IPS-18c (cell line): ENCODE measurements around the gene ABCA13.

ENCODE experiments used
- H3K4me3 ChIP-seq: 2 replicates; pipeline ENCODE4 v1.7.0; 2013; ENCODE audit warnings: low read depth, mild to moderate bottlenecking, low read length, moderate library complexity; ENCODE audit not compliant: insufficient read depth
- H3K9me3 ChIP-seq: one replicate; pipeline ENCODE4 v1.6.1; 2013; ENCODE audit warnings: mild to moderate bottlenecking, low read length, moderate library complexity; ENCODE audit not compliant: control insufficient read depth, insufficient read depth

The ABCA13 gene

DNA sequence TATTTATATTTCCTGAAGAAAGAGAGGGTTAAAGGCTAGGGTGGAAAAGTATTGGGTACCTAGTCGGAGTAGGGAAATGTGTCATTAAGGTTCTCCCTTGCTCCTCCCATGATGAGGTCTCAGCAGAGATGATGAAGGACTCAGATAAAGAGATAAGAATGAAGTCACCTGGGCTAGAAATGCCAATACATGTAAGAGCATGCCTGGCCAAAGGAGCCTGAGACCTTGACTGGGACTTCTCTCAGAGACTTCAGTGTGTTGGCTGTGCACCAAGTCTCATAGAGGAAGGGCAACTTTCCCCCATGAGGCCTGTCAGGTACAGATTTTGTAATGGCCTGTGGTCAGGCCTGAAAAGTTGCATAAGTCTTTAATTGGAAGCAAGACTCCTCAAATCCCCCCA, 392.1 kb downstream of the ABCA13 start:
- Histone ChIP-seq H3K4me3 (no peak overlapping the region), H3K9me3 (no peaks in the 10 kb centered on the region)

DNA sequence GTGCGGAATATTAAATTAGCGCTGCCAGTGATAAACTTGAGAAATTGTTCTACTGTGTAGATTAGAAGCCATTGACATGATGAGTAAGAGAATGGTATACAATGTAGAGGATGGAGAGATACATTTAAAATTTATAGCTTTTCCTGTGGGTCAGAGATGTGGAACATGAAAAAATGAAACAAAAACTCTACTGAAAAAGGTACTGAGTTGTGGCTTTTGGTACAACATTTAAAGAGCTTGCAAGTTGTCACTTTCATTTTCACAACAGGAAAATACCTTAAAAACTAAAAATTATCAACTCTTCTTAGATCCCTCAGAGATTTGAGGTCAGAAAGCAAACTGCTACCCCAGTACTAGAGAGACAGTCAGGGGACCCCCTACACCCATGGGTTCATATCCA, 404.3 kb downstream of the ABCA13 start:
- Histone ChIP-seq H3K9me3 (no peaks in the 10 kb centered on the region), H3K4me3 (no peak overlapping the region)

DNA sequence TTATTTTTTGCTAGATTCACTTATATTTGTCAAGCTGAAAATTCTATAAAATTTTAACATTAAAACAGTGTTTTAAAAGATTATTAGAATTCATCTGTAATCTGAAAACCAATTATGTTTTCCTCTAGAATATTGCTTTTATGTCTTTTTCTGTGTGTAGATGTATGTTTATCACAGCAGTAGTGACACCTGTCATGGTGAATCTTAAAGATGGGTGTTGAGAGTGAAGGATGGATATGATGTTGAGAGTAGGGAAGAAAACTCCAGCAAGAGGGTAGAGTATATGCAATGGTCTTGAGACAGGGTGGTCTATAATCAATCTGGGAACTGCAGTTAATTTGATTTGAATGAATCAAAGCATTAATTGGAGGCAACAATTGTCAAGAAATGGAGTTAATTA, 416.2 kb downstream of the ABCA13 start:
- no peak overlapping the region for H3K4me3 ChIP-seq
- no peaks in the 10 kb centered on the region for H3K9me3 ChIP-seq

DNA sequence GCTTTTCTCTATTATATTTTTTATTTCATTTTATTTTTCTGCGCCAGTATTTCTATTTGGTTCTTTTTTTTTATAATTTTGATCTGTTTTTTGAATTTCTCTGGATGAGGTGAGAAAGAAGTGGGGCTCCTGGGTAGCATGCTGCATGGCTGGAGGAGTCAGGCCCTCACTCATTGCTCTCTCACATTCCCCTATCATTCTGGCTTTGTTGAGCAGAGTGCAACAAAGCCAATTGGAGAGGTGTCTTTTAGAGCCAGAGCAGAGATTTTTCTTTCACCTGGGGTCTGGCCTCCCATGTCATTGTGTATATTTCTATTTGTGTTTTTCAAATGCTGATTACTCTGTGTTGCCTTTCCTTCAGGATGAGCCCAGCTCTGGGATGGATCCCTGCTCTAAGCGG, 423.1 kb downstream of the ABCA13 start:
- Histone ChIP-seq H3K9me3 (no peaks in the 10 kb centered on the region), H3K4me3 (no peak overlapping the region)

DNA sequence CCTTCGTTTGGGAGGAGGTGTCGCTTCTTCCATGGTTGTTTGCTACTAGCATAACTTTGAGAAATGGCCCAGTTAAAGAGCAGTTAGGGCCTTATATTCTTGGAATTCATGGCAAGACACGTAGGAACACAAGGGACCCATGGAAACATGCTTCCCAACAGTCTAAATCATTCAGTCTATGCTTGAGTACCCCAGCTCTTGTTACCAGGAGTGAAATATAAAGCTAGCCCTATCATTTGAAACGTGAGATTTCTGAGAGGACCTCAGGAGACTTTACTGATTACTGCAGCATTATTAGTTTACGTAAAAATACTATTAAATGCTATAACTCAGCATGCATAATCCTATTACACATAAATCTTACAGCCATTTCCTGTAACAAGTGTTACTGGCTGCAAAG, 424.5 kb downstream of the ABCA13 start:
- Histone ChIP-seq H3K9me3 (no peaks in the 10 kb centered on the region), H3K4me3 (no peak overlapping the region)

DNA sequence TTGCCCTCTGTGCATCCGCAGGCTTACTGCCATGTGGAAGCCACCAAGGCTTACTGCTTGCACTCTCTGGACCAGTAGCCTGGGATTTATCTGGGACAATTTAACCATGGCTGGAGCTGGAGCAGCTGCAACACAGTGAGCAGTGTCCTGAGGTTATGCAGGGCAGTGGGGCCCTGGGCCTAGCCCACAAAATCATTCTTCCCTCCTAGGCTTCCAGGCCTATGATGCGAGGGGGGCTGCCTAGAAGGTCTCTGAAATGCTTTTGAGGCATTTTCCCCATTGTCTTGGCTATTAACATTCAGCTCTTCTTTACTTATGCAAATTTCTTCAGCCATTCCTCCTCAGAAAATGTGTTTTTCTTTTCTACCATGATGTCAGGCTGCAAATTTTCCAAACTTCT, 439.4 kb downstream of the ABCA13 start:
- no peak overlapping the region for H3K4me3 ChIP-seq
- H3K9me3 ChIP-seq, result no peaks in the 10 kb centered on the region

DNA sequence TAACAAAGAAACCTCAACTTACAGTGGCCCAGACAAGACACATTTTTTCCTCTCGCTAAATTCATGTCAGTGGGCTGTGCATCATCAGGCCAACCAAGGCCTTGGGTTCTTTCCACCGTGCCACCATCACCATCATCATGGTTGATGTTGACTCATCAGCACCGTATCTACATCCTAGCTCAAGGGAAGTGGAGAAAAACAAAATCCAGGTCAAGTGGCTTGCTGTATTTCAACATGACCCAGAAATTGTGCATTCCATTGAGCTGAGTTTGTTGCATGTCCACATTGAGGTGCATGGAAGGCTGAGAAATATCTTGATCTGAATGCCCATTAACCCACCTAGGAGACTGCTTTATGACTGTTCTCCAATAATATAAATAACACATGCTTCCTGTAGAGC, 440.7 kb downstream of the ABCA13 start:
- Histone ChIP-seq H3K9me3 (no peaks in the 10 kb centered on the region), H3K4me3 (no peak overlapping the region)

DNA sequence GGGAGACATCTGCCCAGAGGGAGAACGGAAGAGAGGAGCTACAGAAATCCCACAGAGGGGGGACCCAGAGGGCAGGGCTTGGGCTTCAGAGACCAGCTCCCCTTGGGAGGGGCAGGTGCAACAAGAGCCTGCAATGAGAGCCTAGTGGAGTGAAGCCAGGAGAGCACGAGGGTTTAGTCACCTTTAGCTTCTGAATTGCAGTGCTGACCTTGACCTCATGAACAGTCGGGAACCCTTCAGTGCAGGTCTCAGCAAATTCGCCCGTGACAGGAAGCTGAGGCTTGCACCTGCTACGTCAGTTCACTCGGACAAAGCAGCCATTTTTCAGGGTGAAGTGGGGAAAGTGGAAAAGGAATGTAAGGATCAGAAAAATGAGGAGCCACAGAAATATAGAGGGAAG, 446.2 kb downstream of the ABCA13 start:
- no peak overlapping the region for H3K4me3 ChIP-seq
- no peaks in the 10 kb centered on the region for H3K9me3 ChIP-seq

DNA sequence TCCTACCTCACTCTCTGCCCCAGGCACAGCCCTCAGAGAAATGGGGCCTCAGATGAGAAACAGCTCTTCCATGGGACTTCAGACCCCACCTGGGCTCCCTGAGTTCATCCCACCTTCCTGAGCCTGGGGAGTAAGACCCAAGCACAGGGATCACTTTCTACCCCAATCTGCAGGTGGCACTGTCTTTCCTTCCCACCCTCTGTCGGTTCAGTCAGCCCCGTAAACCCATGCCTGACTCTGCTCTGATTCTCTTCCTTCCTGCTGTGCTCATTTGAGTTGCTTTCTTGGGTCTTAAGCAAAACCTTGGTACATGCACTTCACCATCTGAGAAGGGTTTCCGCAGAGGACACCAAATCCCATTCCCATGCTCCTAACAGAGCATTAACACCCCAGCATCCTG, 446.7 kb downstream of the ABCA13 start:
- H3K4me3 ChIP-seq, result no peak overlapping the region
- no peaks in the 10 kb centered on the region for H3K9me3 ChIP-seq

DNA sequence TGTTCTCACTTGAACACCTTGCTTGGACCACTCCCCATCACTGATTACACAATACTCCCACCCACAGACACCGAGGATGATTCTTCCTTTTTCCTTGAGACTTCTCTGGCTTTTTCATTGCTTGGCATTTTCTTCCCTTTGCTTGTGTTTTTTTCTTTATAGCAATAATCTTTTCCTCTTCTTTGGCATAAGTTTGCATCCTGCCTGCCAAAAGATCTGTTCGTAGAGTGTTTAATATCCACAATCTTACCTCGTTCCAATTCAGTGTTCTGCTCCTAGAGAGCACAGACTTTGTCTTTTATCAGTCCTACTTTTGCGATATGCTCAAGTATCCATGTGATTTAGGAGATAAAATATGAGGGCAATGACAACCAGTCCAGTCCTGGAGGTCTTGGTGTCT, 449.8 kb downstream of the ABCA13 start:
- Histone ChIP-seq H3K4me3 (no peak overlapping the region), H3K9me3 (no peaks in the 10 kb centered on the region)

DNA sequence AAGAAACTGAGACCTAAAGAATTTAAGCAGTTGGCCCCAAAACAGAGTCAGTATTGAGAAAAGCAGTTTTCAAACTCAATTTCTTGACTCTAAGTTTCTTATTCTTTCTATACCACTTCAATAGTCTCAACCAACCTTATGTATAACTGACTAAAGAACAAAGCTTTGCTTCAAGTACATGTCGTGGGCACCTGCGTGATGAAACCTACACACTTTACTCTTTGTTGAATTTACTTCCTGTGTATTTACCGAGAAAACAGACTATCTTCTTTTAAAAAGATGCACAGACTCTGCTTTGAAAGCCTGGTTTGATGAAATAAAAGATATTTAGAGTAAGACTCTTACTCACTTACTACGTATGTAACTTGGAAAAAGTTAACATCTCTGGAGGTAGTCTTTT, 455.9 kb downstream of the ABCA13 start:
- H3K4me3 ChIP-seq, result no peak overlapping the region
- H3K9me3 ChIP-seq, result no peaks in the 10 kb centered on the region

DNA sequence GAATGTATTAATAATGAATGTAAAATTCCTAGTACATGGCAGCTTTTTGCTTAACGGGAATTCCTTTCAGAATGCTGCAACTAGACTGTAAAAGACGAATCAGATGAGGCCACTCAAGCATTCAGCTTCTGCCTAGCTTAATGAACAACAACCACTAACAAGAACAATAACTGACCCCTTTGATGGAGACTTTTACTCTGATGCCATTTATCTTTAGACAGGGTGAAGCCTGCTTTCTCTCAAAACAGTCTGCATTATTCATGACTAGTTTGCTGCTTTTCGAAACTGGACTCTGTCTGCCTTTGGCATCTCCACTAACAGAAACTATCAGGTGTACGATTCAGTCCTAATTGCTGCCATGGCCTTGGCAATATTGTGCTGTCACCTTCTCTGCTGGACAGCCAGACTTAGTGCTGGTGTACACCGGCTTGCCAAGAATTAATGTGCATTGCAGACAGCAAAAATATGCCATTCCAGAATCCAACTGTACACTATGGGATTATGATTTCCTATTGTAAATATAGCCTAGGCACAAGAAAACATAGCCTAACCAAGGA, 457.6 kb downstream of the ABCA13 start:
- H3K4me3 ChIP-seq, result no peak overlapping the region
- H3K9me3 ChIP-seq, result no peaks in the 10 kb centered on the region

DNA sequence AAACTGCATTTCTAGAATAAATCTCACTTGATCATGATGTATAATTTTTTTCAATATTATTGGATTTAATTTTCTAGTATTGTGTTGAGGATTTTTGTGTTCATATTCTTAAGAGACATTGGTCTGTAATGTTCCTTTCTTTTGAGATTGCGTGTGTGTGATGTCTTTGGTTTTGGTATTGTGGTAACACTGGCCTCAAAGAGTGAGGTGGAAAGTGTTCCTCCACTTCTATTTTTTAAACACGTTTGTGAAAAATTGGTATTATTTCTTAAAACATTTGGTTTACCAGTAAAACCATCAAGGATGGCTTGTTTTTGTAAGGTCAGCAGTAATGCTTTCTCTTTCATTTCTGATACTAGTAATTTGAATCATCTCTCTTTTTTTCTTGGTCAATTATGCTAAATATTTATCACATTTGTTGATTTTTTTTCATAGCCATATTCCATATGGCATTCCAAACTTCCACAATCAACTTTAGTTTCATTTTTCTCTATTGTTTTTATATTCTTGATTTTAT, 462.9 kb downstream of the ABCA13 start:
- H3K9me3 ChIP-seq, result no peaks in the 10 kb centered on the region

DNA sequence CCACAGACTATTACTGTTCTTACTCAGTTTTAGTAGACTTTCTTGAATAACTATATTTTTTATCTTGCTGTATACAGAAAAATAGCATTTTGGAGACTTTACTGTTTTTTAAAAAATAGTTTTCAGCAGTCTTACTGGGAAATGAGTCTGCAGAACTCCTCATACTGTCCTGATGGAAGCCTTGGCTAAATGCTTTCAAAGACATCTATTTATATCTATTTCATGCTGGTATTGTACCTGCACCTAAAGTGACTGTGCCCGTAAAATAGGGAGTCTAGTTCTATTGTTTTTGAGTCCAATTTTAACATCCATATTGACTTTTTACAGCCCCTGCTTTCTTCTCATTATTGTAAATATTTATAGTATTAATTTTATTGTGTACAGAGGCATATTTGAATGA, 464.5 kb downstream of the ABCA13 start:
- H3K4me3 ChIP-seq, result no peak overlapping the region

More for the DNA sequence above, 462.9 kb downstream of the ABCA13 start:
- no peak overlapping the region for H3K4me3 ChIP-seq

DNA sequence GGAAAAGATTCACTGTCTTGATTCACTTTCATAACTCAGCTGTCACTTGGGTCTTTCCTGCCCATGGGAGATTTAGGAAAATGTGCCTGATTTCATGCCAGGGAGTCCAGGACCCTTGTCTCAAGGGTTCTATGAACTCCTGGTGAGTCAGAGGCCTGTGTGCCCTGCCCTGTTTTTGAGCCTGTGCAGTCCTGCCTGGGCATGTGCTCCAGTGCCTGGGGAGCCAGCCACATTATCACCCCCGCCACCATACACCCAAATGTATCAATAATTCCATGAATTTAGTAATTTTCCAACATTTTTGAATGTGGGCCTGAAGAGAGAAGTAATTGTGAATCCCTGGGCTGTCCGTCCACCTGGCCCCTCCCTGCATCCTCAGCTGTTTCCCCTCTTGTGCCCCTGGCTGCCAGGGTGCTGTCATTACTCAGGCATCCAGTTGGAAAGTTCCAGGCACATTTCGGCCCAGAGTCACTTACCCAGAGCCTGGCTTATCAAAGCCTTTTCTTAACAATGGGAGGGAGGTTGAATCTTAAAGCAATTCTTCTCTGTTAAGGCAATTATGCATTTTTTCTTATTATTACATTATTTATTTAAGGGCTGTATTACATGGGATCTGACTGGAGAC, 465.2 kb downstream of the ABCA13 start:
- no peaks in the 10 kb centered on the region for H3K9me3 ChIP-seq
- no peak overlapping the region for H3K4me3 ChIP-seq

More for the DNA sequence above, 464.5 kb downstream of the ABCA13 start:
- no peaks in the 10 kb centered on the region for H3K9me3 ChIP-seq

DNA sequence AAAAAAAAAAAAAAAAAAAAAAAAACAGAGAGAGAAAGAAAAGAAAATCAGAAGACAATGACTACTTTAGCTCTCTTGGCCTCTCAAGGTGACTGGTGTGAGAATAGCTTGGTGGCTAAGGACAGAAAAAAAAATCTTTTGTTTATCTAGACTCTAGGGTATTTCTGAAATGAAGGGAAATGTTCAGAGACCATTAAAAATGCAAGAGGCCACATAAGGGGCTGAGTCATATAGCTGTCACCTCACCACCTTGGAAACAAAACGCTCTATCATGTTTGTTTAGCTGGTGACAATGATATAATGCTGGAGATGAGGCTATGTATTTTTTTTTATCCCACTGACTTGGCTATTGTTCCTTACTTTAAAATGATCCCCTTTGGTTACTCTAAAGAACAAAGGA, 466.1 kb downstream of the ABCA13 start:
- H3K4me3 ChIP-seq, result no peak overlapping the region
- no peaks in the 10 kb centered on the region for H3K9me3 ChIP-seq

DNA sequence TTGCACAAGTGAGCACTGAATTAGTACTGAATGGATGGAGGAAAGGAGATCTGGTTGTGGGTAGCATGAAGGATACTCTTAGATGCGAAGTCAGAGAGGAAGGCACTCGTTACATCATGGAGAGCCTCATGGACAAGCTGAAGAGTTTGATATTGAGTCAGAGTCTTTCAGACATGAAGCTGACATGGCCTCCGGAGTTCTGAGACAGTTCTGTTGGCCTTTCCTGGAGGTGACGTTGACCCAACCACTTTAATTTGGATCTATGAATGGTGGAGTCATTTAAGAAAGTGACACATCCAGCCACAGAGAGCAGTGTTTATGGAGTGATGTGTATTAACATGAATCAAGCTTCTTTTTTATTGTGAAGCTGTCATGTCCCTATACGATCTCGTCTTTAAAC, 466.8 kb downstream of the ABCA13 start:
- no peaks in the 10 kb centered on the region for H3K9me3 ChIP-seq
- H3K4me3 ChIP-seq, result no peak overlapping the region

DNA sequence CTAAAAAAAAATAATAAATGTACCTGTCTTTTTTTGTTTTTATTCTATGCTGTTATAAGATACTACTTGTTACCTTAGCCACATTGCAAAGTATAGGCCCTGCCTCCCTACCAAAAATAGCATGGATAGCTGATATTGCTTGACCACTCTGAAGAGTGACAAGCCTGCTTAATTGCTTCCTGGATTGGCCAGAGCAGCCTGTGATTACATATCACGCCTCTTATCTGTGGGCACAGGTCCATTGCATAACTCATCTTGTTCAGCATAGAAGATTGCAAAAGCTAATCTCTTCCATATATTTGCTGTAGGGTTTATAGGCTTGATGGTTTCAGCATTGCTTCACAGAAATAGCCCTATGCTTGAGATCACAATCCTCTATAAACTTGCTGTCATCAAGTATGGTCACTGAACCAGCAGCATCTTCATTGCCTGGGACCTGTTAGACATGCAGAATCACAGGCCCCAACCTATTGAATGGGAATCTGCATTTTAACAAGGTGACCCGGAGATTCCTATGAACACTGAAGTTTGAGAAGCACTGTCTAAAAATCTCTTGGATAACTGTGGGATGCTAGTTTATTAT, 472.3 kb downstream of the ABCA13 start:
- no peaks in the 10 kb centered on the region for H3K9me3 ChIP-seq
- H3K4me3 ChIP-seq, result no peak overlapping the region

DNA sequence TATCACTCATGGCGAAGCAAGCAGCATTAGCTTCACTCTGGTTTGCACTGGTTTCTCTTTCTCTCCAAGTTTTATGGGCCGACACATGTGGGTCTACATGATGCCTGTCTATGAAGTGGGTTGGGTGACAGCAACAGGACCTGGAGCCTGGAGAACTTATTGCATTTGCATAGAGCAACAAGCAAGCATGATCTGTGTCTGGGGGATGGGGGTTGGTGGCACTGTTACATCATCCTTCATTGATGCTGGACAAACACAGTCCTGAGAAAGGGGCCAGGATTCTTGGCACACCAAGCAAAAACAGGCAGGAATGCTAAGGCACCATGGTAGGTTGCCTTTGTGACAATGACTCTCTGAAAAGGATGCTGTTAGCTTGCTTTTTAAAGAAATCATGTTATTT, 486.9 kb downstream of the ABCA13 start:
- Histone ChIP-seq H3K9me3 (no peaks in the 10 kb centered on the region), H3K4me3 (no peak overlapping the region)
